SK-N-SH treated with all-trans-retinoic acid at 6 μM for 48 hours (cell line): ENCODE measurements around the gene SOX1.

Experiments used
- ATAC-seq: fragments of 200-7000 bp; cut with Tn5 transposase; 3 replicates; pipeline ENCODE4 v1.9.1; 2020; ENCODE audit warnings: mild to moderate bottlenecking, moderate library complexity
- BACH2 ChIP-seq: fragments of 250-450 bp; sonication (Bioruptor Pico); IDR thresholded peaks from 2 replicates; pipeline ENCODE4 v1.9.0; 2021; ENCODE audit warnings: mild to moderate bottlenecking, borderline replicate concordance
- CSDC2 ChIP-seq: fragments of 250-450 bp; sonication (Bioruptor Pico); IDR thresholded peaks from 2 replicates; pipeline ENCODE4 v1.5.0; 2020; ENCODE audit warnings: mild to moderate bottlenecking, moderate library complexity
- GLIS3 ChIP-seq: fragments of 250-450 bp; sonication (Bioruptor Pico); IDR thresholded peaks from 2 replicates; pipeline ENCODE4 v1.5.0; 2020; ENCODE audit warnings: mild to moderate bottlenecking, moderate library complexity
- ISL1 ChIP-seq: fragments of 250-450 bp; sonication (Bioruptor Pico); IDR thresholded peaks from 2 replicates; pipeline ENCODE4 v2.1.2; 2022; ENCODE audit warnings: mild to moderate bottlenecking, moderate library complexity
- OSR1 ChIP-seq: fragments of 250-450 bp; sonication (Bioruptor Pico); IDR thresholded peaks from 2 replicates; pipeline ENCODE4 v1.8.0; 2022; ENCODE audit warnings: moderate library complexity, mild to moderate bottlenecking, inconsistent platforms
- RARB ChIP-seq: fragments of 250-450 bp; sonication (Bioruptor Pico); IDR thresholded peaks from 2 replicates; pipeline ENCODE4 v1.8.0; 2021; ENCODE audit warnings: mild to moderate bottlenecking, moderate library complexity
- SNAI2 ChIP-seq: fragments of 250-450 bp; sonication (Bioruptor Pico); IDR thresholded peaks from 2 replicates; pipeline ENCODE4 v1.5.0; 2020; ENCODE audit warnings: mild to moderate bottlenecking, moderate library complexity
- TCF4 ChIP-seq: fragments of 250-450 bp; sonication (Bioruptor Pico); IDR thresholded peaks from 2 replicates; pipeline ENCODE4 v1.8.0; 2021; ENCODE audit warnings: mild to moderate bottlenecking, moderate library complexity, borderline replicate concordance
- TOX ChIP-seq: fragments of 250-450 bp; sonication (Bioruptor Pico); IDR thresholded peaks from 2 replicates; pipeline ENCODE4 v1.8.0; 2021; ENCODE audit warnings: mild to moderate bottlenecking, moderate library complexity, borderline replicate concordance
- ZC3H10 ChIP-seq: fragments of 250-450 bp; sonication (Bioruptor Pico); IDR thresholded peaks from 2 replicates; pipeline ENCODE4 v1.5.1; 2021; ENCODE audit warnings: mild to moderate bottlenecking, moderate library complexity
- ZFP3 ChIP-seq: fragments of 250-450 bp; sonication (Bioruptor Pico); IDR thresholded peaks from 2 replicates; pipeline ENCODE4 v1.5.0; 2020; ENCODE audit warnings: mild to moderate bottlenecking, moderate library complexity
- ZFP30 ChIP-seq: fragments of 450-650 bp; formaldehyde crosslinking; IDR thresholded peaks from 2 replicates; pipeline ENCODE4 v1.5.0; 2022; ENCODE audit warnings: mild to moderate bottlenecking, moderate library complexity
- ZNF565 ChIP-seq: fragments of 450-650 bp; formaldehyde crosslinking; conservative IDR thresholded peaks from 2 replicates; pipeline ENCODE4 v1.5.0; 2020; ENCODE audit warnings: low read depth, mild to moderate bottlenecking, moderate library complexity
- ZNF8 ChIP-seq: fragments of 450-650 bp; formaldehyde crosslinking; IDR thresholded peaks from 2 replicates; pipeline ENCODE4 v1.5.0; 2020; ENCODE audit warnings: mild to moderate bottlenecking, moderate library complexity
- TF ChIP-seq, protein P1 (sequence below): fragments of 250-450 bp; sonication (Bioruptor Pico); IDR thresholded peaks from 2 replicates; pipeline ENCODE4 v1.8.0; 2020; ENCODE audit warnings: mild to moderate bottlenecking, moderate library complexity, borderline replicate concordance
- TF ChIP-seq, protein P2 (sequence below): fragments of 250-450 bp; sonication (Bioruptor Pico); IDR thresholded peaks from 2 replicates; pipeline ENCODE4 v1.5.0; 2020; ENCODE audit warnings: mild to moderate bottlenecking, moderate library complexity
- TF ChIP-seq, protein P3 (sequence below): fragments of 250-450 bp; sonication (Bioruptor Pico); IDR thresholded peaks from 2 replicates; pipeline ENCODE4 v1.8.0; 2021; ENCODE audit warnings: low read depth, mild to moderate bottlenecking, moderate library complexity, borderline replicate concordance
- TF ChIP-seq, protein P4 (sequence below): fragments of 250-450 bp; sonication (Bioruptor Pico); IDR thresholded peaks from 2 replicates; pipeline ENCODE4 v1.5.1; 2020; ENCODE audit warnings: low read depth, mild to moderate bottlenecking, moderate library complexity
- TF ChIP-seq, protein P5 (sequence below): fragments of 250-450 bp; sonication (Bioruptor Pico); IDR thresholded peaks from 2 replicates; pipeline ENCODE4 v1.5.1; 2021; ENCODE audit warnings: mild to moderate bottlenecking, moderate library complexity

The SOX1 gene

DNA sequence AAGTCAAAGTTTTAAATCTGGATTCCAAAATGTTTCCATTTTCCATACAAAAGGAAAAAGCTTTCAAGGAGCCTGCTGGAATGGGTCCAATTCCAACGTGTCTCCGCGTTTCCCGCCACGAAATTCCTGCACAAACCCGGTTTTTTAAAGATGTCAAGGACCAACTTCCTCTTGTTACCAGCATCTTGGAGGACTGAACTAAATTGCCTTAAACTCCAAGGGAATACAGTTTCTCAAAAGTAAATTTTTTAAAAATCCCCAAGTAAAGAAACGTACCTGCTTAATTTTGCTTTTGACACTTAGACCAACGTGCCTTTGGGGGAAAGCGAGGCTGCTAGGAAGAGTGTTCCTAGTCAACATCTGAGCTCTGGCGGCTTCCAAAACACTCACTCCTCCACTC is 12.3 kb upstream of the SOX1 start:
- TF ChIP-seq ZC3H10 (CRISPR knock-in tag) (no peak), ZFP3 (CRISPR knock-in tag) (no peak), TCF4 (CRISPR knock-in tag) (no peak), SNAI2 (CRISPR knock-in tag) (no peak), ZFP30 (CRISPR knock-in tag) (no peak), GLIS3 (no peak), TOX (CRISPR knock-in tag) (no peak), ZNF8 (no peak), RARB (CRISPR knock-in tag) (no peak), CSDC2 (CRISPR knock-in tag) (no peak), ZNF565 (no peak), OSR1 (CRISPR knock-in tag) (no peak), ISL1 (CRISPR knock-in tag) (no peak), BACH2 (CRISPR knock-in tag) (no peak)
- TF ChIP-seq, protein P1, sequence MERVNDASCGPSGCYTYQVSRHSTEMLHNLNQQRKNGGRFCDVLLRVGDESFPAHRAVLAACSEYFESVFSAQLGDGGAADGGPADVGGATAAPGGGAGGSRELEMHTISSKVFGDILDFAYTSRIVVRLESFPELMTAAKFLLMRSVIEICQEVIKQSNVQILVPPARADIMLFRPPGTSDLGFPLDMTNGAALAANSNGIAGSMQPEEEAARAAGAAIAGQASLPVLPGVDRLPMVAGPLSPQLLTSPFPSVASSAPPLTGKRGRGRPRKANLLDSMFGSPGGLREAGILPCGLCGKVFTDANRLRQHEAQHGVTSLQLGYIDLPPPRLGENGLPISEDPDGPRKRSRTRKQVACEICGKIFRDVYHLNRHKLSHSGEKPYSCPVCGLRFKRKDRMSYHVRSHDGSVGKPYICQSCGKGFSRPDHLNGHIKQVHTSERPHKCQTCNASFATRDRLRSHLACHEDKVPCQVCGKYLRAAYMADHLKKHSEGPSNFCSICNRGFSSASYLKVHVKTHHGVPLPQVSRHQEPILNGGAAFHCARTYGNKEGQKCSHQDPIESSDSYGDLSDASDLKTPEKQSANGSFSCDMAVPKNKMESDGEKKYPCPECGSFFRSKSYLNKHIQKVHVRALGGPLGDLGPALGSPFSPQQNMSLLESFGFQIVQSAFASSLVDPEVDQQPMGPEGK (CRISPR knock-in tag): no peak
- TF ChIP-seq, protein P2, sequence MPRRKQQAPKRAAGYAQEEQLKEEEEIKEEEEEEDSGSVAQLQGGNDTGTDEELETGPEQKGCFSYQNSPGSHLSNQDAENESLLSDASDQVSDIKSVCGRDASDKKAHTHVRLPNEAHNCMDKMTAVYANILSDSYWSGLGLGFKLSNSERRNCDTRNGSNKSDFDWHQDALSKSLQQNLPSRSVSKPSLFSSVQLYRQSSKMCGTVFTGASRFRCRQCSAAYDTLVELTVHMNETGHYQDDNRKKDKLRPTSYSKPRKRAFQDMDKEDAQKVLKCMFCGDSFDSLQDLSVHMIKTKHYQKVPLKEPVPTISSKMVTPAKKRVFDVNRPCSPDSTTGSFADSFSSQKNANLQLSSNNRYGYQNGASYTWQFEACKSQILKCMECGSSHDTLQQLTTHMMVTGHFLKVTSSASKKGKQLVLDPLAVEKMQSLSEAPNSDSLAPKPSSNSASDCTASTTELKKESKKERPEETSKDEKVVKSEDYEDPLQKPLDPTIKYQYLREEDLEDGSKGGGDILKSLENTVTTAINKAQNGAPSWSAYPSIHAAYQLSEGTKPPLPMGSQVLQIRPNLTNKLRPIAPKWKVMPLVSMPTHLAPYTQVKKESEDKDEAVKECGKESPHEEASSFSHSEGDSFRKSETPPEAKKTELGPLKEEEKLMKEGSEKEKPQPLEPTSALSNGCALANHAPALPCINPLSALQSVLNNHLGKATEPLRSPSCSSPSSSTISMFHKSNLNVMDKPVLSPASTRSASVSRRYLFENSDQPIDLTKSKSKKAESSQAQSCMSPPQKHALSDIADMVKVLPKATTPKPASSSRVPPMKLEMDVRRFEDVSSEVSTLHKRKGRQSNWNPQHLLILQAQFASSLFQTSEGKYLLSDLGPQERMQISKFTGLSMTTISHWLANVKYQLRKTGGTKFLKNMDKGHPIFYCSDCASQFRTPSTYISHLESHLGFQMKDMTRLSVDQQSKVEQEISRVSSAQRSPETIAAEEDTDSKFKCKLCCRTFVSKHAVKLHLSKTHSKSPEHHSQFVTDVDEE (CRISPR knock-in tag): no peak
- TF ChIP-seq, protein P3, sequence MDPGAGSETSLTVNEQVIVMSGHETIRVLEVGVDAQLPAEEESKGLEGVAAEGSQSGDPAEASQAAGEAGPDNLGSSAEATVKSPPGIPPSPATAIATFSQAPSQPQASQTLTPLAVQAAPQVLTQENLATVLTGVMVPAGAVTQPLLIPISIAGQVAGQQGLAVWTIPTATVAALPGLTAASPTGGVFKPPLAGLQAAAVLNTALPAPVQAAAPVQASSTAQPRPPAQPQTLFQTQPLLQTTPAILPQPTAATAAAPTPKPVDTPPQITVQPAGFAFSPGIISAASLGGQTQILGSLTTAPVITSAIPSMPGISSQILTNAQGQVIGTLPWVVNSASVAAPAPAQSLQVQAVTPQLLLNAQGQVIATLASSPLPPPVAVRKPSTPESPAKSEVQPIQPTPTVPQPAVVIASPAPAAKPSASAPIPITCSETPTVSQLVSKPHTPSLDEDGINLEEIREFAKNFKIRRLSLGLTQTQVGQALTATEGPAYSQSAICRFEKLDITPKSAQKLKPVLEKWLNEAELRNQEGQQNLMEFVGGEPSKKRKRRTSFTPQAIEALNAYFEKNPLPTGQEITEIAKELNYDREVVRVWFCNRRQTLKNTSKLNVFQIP (CRISPR knock-in tag): no peak
- TF ChIP-seq, protein P4, sequence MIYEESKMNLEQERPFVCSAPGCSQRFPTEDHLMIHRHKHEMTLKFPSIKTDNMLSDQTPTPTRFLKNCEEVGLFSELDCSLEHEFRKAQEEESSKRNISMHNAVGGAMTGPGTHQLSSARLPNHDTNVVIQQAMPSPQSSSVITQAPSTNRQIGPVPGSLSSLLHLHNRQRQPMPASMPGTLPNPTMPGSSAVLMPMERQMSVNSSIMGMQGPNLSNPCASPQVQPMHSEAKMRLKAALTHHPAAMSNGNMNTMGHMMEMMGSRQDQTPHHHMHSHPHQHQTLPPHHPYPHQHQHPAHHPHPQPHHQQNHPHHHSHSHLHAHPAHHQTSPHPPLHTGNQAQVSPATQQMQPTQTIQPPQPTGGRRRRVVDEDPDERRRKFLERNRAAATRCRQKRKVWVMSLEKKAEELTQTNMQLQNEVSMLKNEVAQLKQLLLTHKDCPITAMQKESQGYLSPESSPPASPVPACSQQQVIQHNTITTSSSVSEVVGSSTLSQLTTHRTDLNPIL (CRISPR knock-in tag): no peak
- TF ChIP-seq, protein P5, sequence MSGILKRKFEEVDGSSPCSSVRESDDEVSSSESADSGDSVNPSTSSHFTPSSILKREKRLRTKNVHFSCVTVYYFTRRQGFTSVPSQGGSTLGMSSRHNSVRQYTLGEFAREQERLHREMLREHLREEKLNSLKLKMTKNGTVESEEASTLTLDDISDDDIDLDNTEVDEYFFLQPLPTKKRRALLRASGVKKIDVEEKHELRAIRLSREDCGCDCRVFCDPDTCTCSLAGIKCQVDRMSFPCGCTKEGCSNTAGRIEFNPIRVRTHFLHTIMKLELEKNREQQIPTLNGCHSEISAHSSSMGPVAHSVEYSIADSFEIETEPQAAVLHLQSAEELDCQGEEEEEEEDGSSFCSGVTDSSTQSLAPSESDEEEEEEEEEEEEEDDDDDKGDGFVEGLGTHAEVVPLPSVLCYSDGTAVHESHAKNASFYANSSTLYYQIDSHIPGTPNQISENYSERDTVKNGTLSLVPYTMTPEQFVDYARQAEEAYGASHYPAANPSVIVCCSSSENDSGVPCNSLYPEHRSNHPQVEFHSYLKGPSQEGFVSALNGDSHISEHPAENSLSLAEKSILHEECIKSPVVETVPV (CRISPR knock-in tag): no peak
- ATAC-seq: no peak

DNA sequence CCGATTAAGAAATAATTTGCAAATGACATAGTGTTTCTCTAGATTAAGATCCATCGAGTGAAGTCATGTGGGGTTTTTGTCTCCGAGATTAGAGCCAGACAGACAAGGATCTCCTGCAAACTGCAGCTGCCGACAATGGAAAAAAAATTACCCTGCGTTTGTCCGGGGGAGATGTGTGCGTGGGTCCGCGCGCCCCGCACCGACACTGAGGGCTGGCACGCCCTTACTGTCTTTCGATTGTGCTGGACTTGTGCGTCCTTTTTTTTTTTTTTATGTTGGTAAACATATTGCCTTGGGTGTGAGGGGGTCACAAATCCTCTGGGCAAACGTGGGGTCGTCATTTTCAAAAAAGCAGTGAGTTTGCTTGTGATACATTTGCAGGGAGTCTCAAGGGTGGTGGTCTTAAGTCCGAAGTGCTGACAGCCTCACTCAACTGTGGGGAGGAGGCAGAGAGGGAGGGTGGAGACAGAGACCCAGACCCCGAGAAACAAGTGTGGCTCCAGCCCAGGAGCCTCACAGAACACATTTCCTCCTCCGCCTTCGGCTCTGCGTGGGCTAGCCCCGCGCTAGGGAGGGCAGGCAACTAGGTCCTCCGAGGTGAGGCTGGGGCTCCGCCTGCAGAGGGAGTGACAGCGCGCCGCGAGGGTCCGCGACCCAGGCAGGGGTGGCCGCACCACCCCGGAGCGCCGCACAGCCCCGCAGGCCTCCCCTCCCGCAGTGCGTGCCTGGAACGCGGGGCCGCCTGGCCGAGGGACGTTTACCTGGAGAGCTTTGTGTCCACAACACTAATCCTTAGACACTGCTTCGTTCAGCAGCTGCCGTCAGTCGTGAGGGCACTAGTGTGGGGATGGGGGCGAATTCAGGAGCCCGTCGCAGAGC is 11.7 kb upstream of the SOX1 start:
- no peak for ATAC-seq

More for the DNA sequence above, 11.7 kb upstream of the SOX1 start:
- no peak for TF ChIP-seq ZFP3 (CRISPR knock-in tag)
- TF ChIP-seq ZNF565: no peak
- TF ChIP-seq, protein P2 (CRISPR knock-in tag): no peak
- TF ChIP-seq, protein P3 (CRISPR knock-in tag): no peak
- no peak for TF ChIP-seq SNAI2 (CRISPR knock-in tag)
